Gastroesophageal sphincter (tissue), 3 donors: ENCODE results near the gene TMEM179B.

Experiments used
- CTCF ChIP-seq, 4 experiments: fragments of 200-600 bp in 2 of 4; fragments of 450-650 bp in 2 of 4; sonication (generic) in 1 of 4; IDR thresholded peaks; one replicate each; pipeline ENCODE4 v1.5.1; 2017 to 2019; ENCODE audit warnings: antibody characterized with exemption in 4 of 4, mild to moderate bottlenecking in 2 of 4, moderate library complexity in 2 of 4
- EP300 ChIP-seq: sonication (generic); formaldehyde crosslinking; IDR thresholded peaks from one replicate; pipeline ENCODE4 v1.6.1; 2017; ENCODE audit warnings: antibody characterized with exemption, mild to moderate bottlenecking

GRCh38 chr11:62799486-62799885, 12.3 kb downstream of the TMEM179B start:
- TF ChIP-seq EP300 (no peak), CTCF (IDR thresholded peaks at IDR 0.05) (no peak)
